PC-3 (cell line): ENCODE data around the gene IMP3. TPM values are rescaled to one million over a fixed set of nuclear protein-coding genes. Genes with fewer than 3 reads are reported as not detected.
A peak's percentile ranks its signal among the peaks of the same experiment; 100 is the strongest.

Source experiments
- ATAC-seq: fragments of 200-7000 bp; cut with Tn5 transposase; 2 replicates; pipeline ENCODE4 v1.9.1; 2020; ENCODE audit warnings: mild to moderate bottlenecking, moderate library complexity
- BruUV-seq: library from RNA; stranded (reverse); fragments of 400-500 nt; replicated peaks from 2 replicates; lab custom pipeline; 2021; lab: Mats Ljungman, UMichigan
- CTCF ChIA-PET: fragments of 300-600 bp; sonication (Branson Sonifier 250); formaldehyde crosslinking; loops from one replicate; lab custom pipeline; 2022; ENCODE audit warnings: antibody characterized with exemption; lab: Charles Lee
- POLR2A ChIA-PET: fragments of 300-600 bp; sonication (Branson Sonifier 250); formaldehyde crosslinking; loops from one replicate; lab custom pipeline; 2022; ENCODE audit warnings: antibody characterized with exemption; ENCODE audit not compliant: unreplicated experiment; lab: Charles Lee
- DNase-seq: peaks from one replicate; pipeline ENCODE4 v3.0.0-alpha.2; 2015
- H2AFZ ChIP-seq: fragments of 300-600 bp; sonication (generic); 2 replicates; pipeline ENCODE4 v1.6.0; 2016; ENCODE audit warnings: antibody characterized with exemption, low read length
- H3F3A ChIP-seq: fragments of 300-600 bp; sonication (generic); one replicate; pipeline ENCODE4 v1.6.0; 2017; ENCODE audit warnings: antibody characterized with exemption, low read length, control low read depth, mild to moderate bottlenecking; ENCODE audit not compliant: unreplicated experiment
- H3K27ac ChIP-seq: fragments of 300-600 bp; sonication (generic); 2 replicates; pipeline ENCODE4 v1.5.1; 2016; ENCODE audit warnings: mild to moderate bottlenecking, low read length
- H3K27me3 ChIP-seq: fragments of 300-600 bp; sonication (generic); 2 replicates; pipeline ENCODE4 v1.6.1; 2016; ENCODE audit warnings: low read length, mixed read lengths
- H3K36me3 ChIP-seq: fragments of 300-600 bp; sonication (generic); 2 replicates; pipeline ENCODE4 v1.6.1; 2016; ENCODE audit warnings: low read depth, mixed run types, low read length, mixed read lengths
- H3K4me1 ChIP-seq: fragments of 300-600 bp; sonication (generic); 2 replicates; pipeline ENCODE4 v1.5.1; 2016; ENCODE audit warnings: low read length; ENCODE audit not compliant: insufficient read depth
- H3K4me2 ChIP-seq: fragments of 300-600 bp; sonication (generic); 2 replicates; pipeline ENCODE4 v1.6.0; 2016; ENCODE audit warnings: low read length
- H3K4me3 ChIP-seq: fragments of 300-600 bp; sonication (generic); 2 replicates; pipeline ENCODE4 v1.5.1; 2016; ENCODE audit warnings: mild to moderate bottlenecking, low read length, mixed read lengths
- H3K79me2 ChIP-seq: fragments of 300-600 bp; sonication (generic); 2 replicates; pipeline ENCODE4 v1.6.1; 2017; ENCODE audit warnings: low read length, mixed read lengths
- H3K9ac ChIP-seq: fragments of 300-600 bp; sonication (generic); 2 replicates; pipeline ENCODE4 v1.6.0; 2016; ENCODE audit warnings: mild to moderate bottlenecking, low read length
- H3K9me2 ChIP-seq: fragments of 300-600 bp; sonication (generic); replicated peaks from 2 replicates; pipeline ENCODE4 v1.6.1; 2016; ENCODE audit warnings: mixed run types, low read length, mixed read lengths
- H3K9me3 ChIP-seq: fragments of 300-600 bp; sonication (generic); 2 replicates; pipeline ENCODE4 v1.6.1; 2016; ENCODE audit warnings: low read length, mixed read lengths
- H4K20me1 ChIP-seq: fragments of 300-600 bp; sonication (generic); 2 replicates; pipeline ENCODE4 v1.6.1; 2016; ENCODE audit warnings: low read length, mixed read lengths
- EZH2 ChIP-seq: fragments of 300-600 bp; sonication (generic); IDR thresholded peaks from one replicate; pipeline ENCODE4 v1.6.1; 2017; ENCODE audit warnings: antibody characterized with exemption, mild to moderate bottlenecking, low read length; ENCODE audit not compliant: unreplicated experiment
- EZH2phosphoT487 ChIP-seq: fragments of 300-600 bp; sonication (generic); IDR thresholded peaks from 2 replicates; pipeline ENCODE4 v1.6.1; 2018; ENCODE audit warnings: mild to moderate bottlenecking, antibody characterized with exemption, low read length, borderline replicate concordance
- intact Hi-C: fragments of 100-400 bp; cut with micrococcal nuclease; formaldehyde crosslinking; loops from 2 replicates; pipeline ENCODE4 v1.9.0; 2023
- total RNA-seq: library from RNA; depleted of rRNA; stranded (reverse); fragments of >200 nt; gene quantifications from 2 replicates; pipeline ENCODE4 v1.2.3, GENCODE V29; 2014
- TF ChIP-seq, protein P1 (sequence below): fragments of 300-600 bp; sonication (generic); conservative IDR thresholded peaks from 2 replicates; pipeline ENCODE4 v1.5.1; 2017; ENCODE audit warnings: antibody characterized with exemption, low read depth, mild to moderate bottlenecking, low read length

IMP3 gene
- total RNA-seq, 1 experiment from 2014 or later: 95.4 TPM

- CTCF ChIA-PET: no interaction called here
- Histone ChIP-seq H3K4me2 (peak overlapping the region; percentile 91), H3K27me3 (no peaks in the 10 kb centered on the region), H4K20me1 (peaks cover 24% of the 10 kb centered on the region), H3F3A (no peaks in the 10 kb centered on the region), H3K9me3 (no peaks in the 10 kb centered on the region), H2AFZ (0 out of 2 replicates have a peak overlapping the region, but pooled peaks have one; percentile 83), H3K9me2 (no peaks in the 10 kb centered on the region), H3K4me1 (peaks cover 15% of the 10 kb centered on the region), H3K36me3 (no peaks in the 10 kb centered on the region), H3K79me2 (peaks cover 33% of the 10 kb centered on the region), H3K9ac (peak overlapping the region; percentile 97; the same call in 1 of the 2 replicates), H3K4me3 (peak overlapping the region; percentile 96; the same call in 1 of the 2 replicates), H3K27ac (no peak overlapping the region)
- POLR2A ChIA-PET: interaction anchor here (0.7 kb wide), 1 partner anchor 1780 kb away, joined by 7 read pairs; no protein-coding TSS in a partner anchor
- DNase-seq: no peak
- ATAC-seq: no peak
- TF ChIP-seq, protein P1, sequence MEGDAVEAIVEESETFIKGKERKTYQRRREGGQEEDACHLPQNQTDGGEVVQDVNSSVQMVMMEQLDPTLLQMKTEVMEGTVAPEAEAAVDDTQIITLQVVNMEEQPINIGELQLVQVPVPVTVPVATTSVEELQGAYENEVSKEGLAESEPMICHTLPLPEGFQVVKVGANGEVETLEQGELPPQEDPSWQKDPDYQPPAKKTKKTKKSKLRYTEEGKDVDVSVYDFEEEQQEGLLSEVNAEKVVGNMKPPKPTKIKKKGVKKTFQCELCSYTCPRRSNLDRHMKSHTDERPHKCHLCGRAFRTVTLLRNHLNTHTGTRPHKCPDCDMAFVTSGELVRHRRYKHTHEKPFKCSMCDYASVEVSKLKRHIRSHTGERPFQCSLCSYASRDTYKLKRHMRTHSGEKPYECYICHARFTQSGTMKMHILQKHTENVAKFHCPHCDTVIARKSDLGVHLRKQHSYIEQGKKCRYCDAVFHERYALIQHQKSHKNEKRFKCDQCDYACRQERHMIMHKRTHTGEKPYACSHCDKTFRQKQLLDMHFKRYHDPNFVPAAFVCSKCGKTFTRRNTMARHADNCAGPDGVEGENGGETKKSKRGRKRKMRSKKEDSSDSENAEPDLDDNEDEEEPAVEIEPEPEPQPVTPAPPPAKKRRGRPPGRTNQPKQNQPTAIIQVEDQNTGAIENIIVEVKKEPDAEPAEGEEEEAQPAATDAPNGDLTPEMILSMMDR: 0 out of 2 replicates have a peak, but pooled peaks have one; percentile 1
- TF ChIP-seq EZH2: no peak
- BruUV-seq: no TSS peak
- intact Hi-C loops: loop anchor here (10.0 kb wide), 1 partner anchor 276 kb away; the partner anchor contains the start of gene MAN2C1
Measured at GRCh38 chr15:75641179-75641503, 1.1 kb upstream of the IMP3 start.

DNA sequence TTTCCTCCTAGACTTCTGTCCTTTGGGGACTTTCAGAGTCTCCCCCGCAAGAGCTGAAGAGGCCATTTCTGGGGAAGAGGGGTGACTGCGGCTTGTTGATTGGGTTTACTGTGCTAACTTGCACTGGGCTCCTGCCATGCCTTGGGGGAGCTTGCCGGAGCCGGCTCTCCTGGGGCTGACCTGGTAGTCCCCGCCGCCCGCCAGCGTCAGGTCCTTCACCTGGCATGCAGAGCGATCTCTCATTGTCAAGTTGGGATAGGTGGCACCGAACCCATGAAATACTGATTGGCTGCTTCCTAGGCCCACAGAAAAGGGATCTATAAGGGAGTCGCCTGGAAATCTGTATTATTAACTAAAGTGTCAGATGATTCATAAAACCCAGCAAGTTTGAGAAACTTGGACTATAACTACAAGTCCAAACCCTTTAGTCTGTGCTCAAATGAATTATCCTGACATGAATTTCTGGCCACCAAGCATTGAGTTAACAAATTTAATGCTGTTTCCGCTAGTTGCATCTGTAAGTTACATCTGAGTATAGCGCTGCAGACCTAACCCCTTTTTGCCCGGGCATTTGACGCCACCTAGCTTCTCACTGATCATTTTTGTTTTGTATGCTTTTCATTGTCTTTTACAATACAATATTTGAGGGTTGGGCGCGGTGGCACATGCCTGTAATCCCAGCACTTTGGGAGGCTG is 607 bp upstream of the IMP3 start:
- H2AFZ ChIP-seq: peak overlapping the region; percentile 83
- no peaks in the 10 kb centered on the region for H3F3A ChIP-seq
- H3K9me2 ChIP-seq: no peaks in the 10 kb centered on the region
- H3K36me3 ChIP-seq: no peaks in the 10 kb centered on the region
- no peaks in the 10 kb centered on the region for H3K27me3 ChIP-seq
- peak overlapping the region; percentile 96 for H3K4me3 ChIP-seq
- POLR2A ChIA-PET: interaction anchor here (0.6 kb wide), 1 partner anchor 10 kb away, joined by 4 read pairs; no protein-coding TSS in a partner anchor
- peaks cover 24% of the 10 kb centered on the region for H4K20me1 ChIP-seq
- TSS peak; percentile 83 for BruUV-seq
- H3K4me2 ChIP-seq: peak overlapping the region; percentile 91
- intact Hi-C loops: loop anchor here (1.0 to 10.0 kb wide), 2 partner anchors 131 to 276 kb away; partner anchors contain the start of gene MAN2C1
- H3K27ac ChIP-seq: peak overlapping the region; percentile 75
- TF ChIP-seq, protein P1: peak; percentile 55
- TF ChIP-seq EZH2phosphoT487: no peak
- DNase-seq (peak; percentile 55), ATAC-seq (peak; percentile 28)
- CTCF ChIA-PET: interaction anchor here (0.6 to 1.3 kb wide), 2 partner anchors 61 to 215 kb away, joined by 4 to 9 read pairs; partner anchors contain the start of gene PTPN9
- H3K79me2 ChIP-seq: peaks cover 33% of the 10 kb centered on the region
- H3K9ac ChIP-seq: peak overlapping the region; percentile 97
- peaks cover 12% of the 10 kb centered on the region for H3K4me1 ChIP-seq
- no peaks in the 10 kb centered on the region for H3K9me3 ChIP-seq
